Measurements from ENCODE around the gene EXOC3L1. TPM values are rescaled to one million over a fixed set of nuclear protein-coding genes. Genes with fewer than 3 reads are reported as not detected.

Gene EXOC3L1
- total RNA-seq, 4 donors from 2014 or later: 0.45 to 2.0 (median 1.9) TPM

GRCh38 chr16:67209565-67209964 is 19.6 kb upstream of the EXOC3L1 start:
- DNase-seq (ENCODE audit: low spot score in 2 of 2): no peak
- whole genome bisulfite sequencing: 88% methylated on average over 8 of the region's 8 CpGs
- TF ChIP-seq EP300 (IDR thresholded peaks at IDR 0.05): no peak
- TF ChIP-seq POLR2A (IDR thresholded peaks at IDR 0.05): no peak
- TF ChIP-seq POLR2AphosphoS5 (IDR thresholded peaks at IDR 0.05): no peak
- no peak for TF ChIP-seq CTCF (IDR thresholded peaks at IDR 0.05)
- Histone ChIP-seq H3K27me3 (no peaks in the 10 kb centered on the region), H3K4me1 (peaks cover 11% of the 10 kb centered on the region), H3K36me3 (peaks cover 9% of the 10 kb centered on the region), H3K4me3 (no peak overlapping the region), H3K9me3 (no peaks in the 10 kb centered on the region), H3K27ac (no peak overlapping the region)

GRCh38 chr16:67208154-67208896 is 18.4 kb upstream of the EXOC3L1 start:
- no peaks in the 10 kb centered on the region for H3K27me3 ChIP-seq
- no peak overlapping the region for H3K27ac ChIP-seq
- H3K36me3 ChIP-seq: peaks cover 17% of the 10 kb centered on the region
- DNase-seq (ENCODE audit: low spot score in 2 of 2): no peak
- no peak overlapping the region for H3K4me3 ChIP-seq
- 90% methylated on average over 6 of the region's 11 CpGs for WGBS
- no peaks in the 10 kb centered on the region for H3K9me3 ChIP-seq
- H3K4me1 ChIP-seq: peaks cover 10% of the 10 kb centered on the region
- no peak for TF ChIP-seq POLR2AphosphoS5 (IDR thresholded peaks at IDR 0.05)

GRCh38 chr16:67207249-67208091 is 17.5 kb upstream of the EXOC3L1 start:
- no peak overlapping the region for H3K27ac ChIP-seq
- DNase-seq (ENCODE audit: low spot score in 2 of 2): no peak
- H3K9me3 ChIP-seq: no peaks in the 10 kb centered on the region
- H3K27me3 ChIP-seq: no peaks in the 10 kb centered on the region
- WGBS: 65% methylated on average over 10 of the region's 21 CpGs
- TF ChIP-seq POLR2A (IDR thresholded peaks at IDR 0.05) (no peak), POLR2AphosphoS5 (IDR thresholded peaks at IDR 0.05) (no peak), EP300 (IDR thresholded peaks at IDR 0.05) (no peak), CTCF (IDR thresholded peaks at IDR 0.05) (no peak)
- H3K4me3 ChIP-seq: no peak overlapping the region
- peaks cover 26% of the 10 kb centered on the region for H3K36me3 ChIP-seq
- H3K4me1 ChIP-seq: peaks cover 6% of the 10 kb centered on the region

GRCh38 chr16:67206838-67207248 is 16.9 kb upstream of the EXOC3L1 start:
- no peak for TF ChIP-seq POLR2AphosphoS5 (IDR thresholded peaks at IDR 0.05)
- TF ChIP-seq CTCF (IDR thresholded peaks at IDR 0.05): no peak
- TF ChIP-seq EP300 (IDR thresholded peaks at IDR 0.05): no peak
- TF ChIP-seq POLR2A (IDR thresholded peaks at IDR 0.05): no peak
- Histone ChIP-seq H3K27ac (no peak overlapping the region), H3K4me1 (peaks cover 6% of the 10 kb centered on the region), H3K4me3 (no peak overlapping the region), H3K9me3 (no peaks in the 10 kb centered on the region), H3K36me3 (peaks cover 32% of the 10 kb centered on the region), H3K27me3 (no peaks in the 10 kb centered on the region)
- 90% methylated on average over 3 of the region's 3 CpGs for WGBS
- no peak for DNase-seq (ENCODE audit: low spot score in 2 of 2)

- no peak overlapping the region for H3K4me3 ChIP-seq
- H3K27me3 ChIP-seq: no peaks in the 10 kb centered on the region
- no peak for TF ChIP-seq POLR2A (IDR thresholded peaks at IDR 0.05)
- no peak for TF ChIP-seq CTCF (IDR thresholded peaks at IDR 0.05)
- no peak for TF ChIP-seq POLR2AphosphoS5 (IDR thresholded peaks at IDR 0.05)
- no peak for TF ChIP-seq EP300 (IDR thresholded peaks at IDR 0.05)
- no peak for DNase-seq (ENCODE audit: low spot score in 2 of 2)
- H3K36me3 ChIP-seq: peaks cover 38% of the 10 kb centered on the region
- H3K4me1 ChIP-seq: peaks cover 6% of the 10 kb centered on the region
- WGBS: 83% methylated on average over 8 of the region's 8 CpGs
- no peak overlapping the region for H3K27ac ChIP-seq
- H3K9me3 ChIP-seq: no peaks in the 10 kb centered on the region
Measured at GRCh38 chr16:67206129-67206837, 16.3 kb upstream of the EXOC3L1 start.
